H9 (cell line): ENCODE results near the gene KCNG1. TPM values are rescaled to one million over a fixed set of nuclear protein-coding genes. Genes with fewer than 3 reads are reported as not detected.

ENCODE experiments used
- DNase-seq: peaks from one replicate; pipeline ENCODE4 v3.0.0-alpha.2; 2017
- H2AFZ ChIP-seq: one replicate; pipeline ENCODE4 v1.6.1; 2013; ENCODE audit warnings: mild to moderate bottlenecking, low read length, control low read depth, moderate library complexity
- H2AK5ac ChIP-seq: 2 replicates; pipeline ENCODE4 v1.6.1; 2013; ENCODE audit warnings: low read length, control low read depth, mixed read lengths; ENCODE audit not compliant: insufficient read length
- H2BK120ac ChIP-seq: one replicate; pipeline ENCODE4 v1.6.1; 2013; ENCODE audit warnings: low read depth, mild to moderate bottlenecking, low read length, control low read depth, inconsistent platforms; ENCODE audit not compliant: poor library complexity, severe bottlenecking
- H2BK12ac ChIP-seq: 2 replicates; pipeline ENCODE4 v1.6.1; 2013; ENCODE audit warnings: low read length, control low read depth, mixed read lengths, low read depth; ENCODE audit not compliant: insufficient read length
- H2BK15ac ChIP-seq: 2 replicates; pipeline ENCODE4 v1.6.1; 2013; ENCODE audit warnings: low read depth, low read length, control low read depth
- H2BK20ac ChIP-seq: one replicate; pipeline ENCODE4 v1.6.1; 2013; ENCODE audit warnings: low read depth, mild to moderate bottlenecking, low read length, control low read depth, inconsistent platforms; ENCODE audit not compliant: poor library complexity, severe bottlenecking
- H2BK5ac ChIP-seq: 2 replicates; pipeline ENCODE4 v1.6.1; 2013; ENCODE audit warnings: low read length, control low read depth, mixed read lengths; ENCODE audit not compliant: insufficient read length
- H3K14ac ChIP-seq: 2 replicates; pipeline ENCODE4 v1.6.1; 2013; ENCODE audit warnings: low read length, control low read depth; ENCODE audit not compliant: insufficient read depth
- H3K18ac ChIP-seq: 2 replicates; pipeline ENCODE4 v1.6.1; 2013; ENCODE audit warnings: low read depth, mild to moderate bottlenecking, mixed read lengths, low read length, control low read depth; ENCODE audit not compliant: insufficient read length
- H3K23ac ChIP-seq: 2 replicates; pipeline ENCODE4 v1.6.1; 2013; ENCODE audit warnings: low read length, control low read depth, mixed read lengths, low read depth; ENCODE audit not compliant: insufficient read length
- H3K23me2 ChIP-seq: 2 replicates; pipeline ENCODE4 v1.6.1; 2013; ENCODE audit warnings: low read depth, mild to moderate bottlenecking, mixed read lengths, low read length, control low read depth; ENCODE audit not compliant: insufficient read length, poor library complexity, severe bottlenecking
- H3K27ac ChIP-seq: 2 replicates; pipeline ENCODE4 v1.5.1; 2013; ENCODE audit warnings: low read length, control low read depth, mixed read lengths, low read depth; ENCODE audit not compliant: insufficient read length
- H3K27me3 ChIP-seq: 2 replicates; pipeline ENCODE4 v1.6.1; 2013; ENCODE audit warnings: low read length, control low read depth, inconsistent platforms; ENCODE audit not compliant: insufficient read depth
- H3K4ac ChIP-seq: 2 replicates; pipeline ENCODE4 v1.6.1; 2013; ENCODE audit warnings: low read depth, mild to moderate bottlenecking, control low read depth, inconsistent platforms, low read length, moderate library complexity
- H3K4me1 ChIP-seq: 2 replicates; pipeline ENCODE4 v1.6.1; 2013; ENCODE audit warnings: low read length, control low read depth, inconsistent platforms; ENCODE audit not compliant: insufficient read depth
- H3K4me2 ChIP-seq: 2 replicates; pipeline ENCODE4 v1.6.1; 2013; ENCODE audit warnings: low read length, control low read depth, mixed read lengths; ENCODE audit not compliant: insufficient read length, insufficient read depth
- H3K56ac ChIP-seq: 2 replicates; pipeline ENCODE4 v1.6.1; 2013; ENCODE audit warnings: low read depth, mild to moderate bottlenecking, mixed read lengths, low read length, control low read depth; ENCODE audit not compliant: insufficient read length
- H3K79me1 ChIP-seq: 2 replicates; pipeline ENCODE4 v1.6.1; 2013; ENCODE audit warnings: low read depth, mild to moderate bottlenecking, moderate library complexity, low read length, control low read depth, inconsistent platforms; ENCODE audit not compliant: insufficient read depth, poor library complexity, severe bottlenecking
- H3K79me2 ChIP-seq: 2 replicates; pipeline ENCODE4 v1.6.1; 2013; ENCODE audit warnings: low read length, control low read depth, inconsistent platforms; ENCODE audit not compliant: insufficient read depth
- H3K9ac ChIP-seq: 2 replicates; pipeline ENCODE4 v1.6.1; 2013; ENCODE audit warnings: low read length, control low read depth, mixed read lengths; ENCODE audit not compliant: insufficient read length; ENCODE audit errors: extremely low read depth
- H3K9me3 ChIP-seq: one replicate; pipeline ENCODE4 v1.6.1; 2013; ENCODE audit warnings: low read depth, low read length, inconsistent platforms; ENCODE audit not compliant: control insufficient read depth
- H3T11ph ChIP-seq: one replicate; pipeline ENCODE4 v1.6.1; 2013; ENCODE audit warnings: mild to moderate bottlenecking, low read length, control low read depth, inconsistent platforms
- H4K20me1 ChIP-seq: one replicate; pipeline ENCODE4 v1.6.1; 2013; ENCODE audit not compliant: control insufficient read depth, insufficient read length, insufficient read depth
- H4K5ac ChIP-seq: 2 replicates; pipeline ENCODE4 v1.6.1; 2013; ENCODE audit warnings: low read depth, mild to moderate bottlenecking, mixed read lengths, low read length, control low read depth; ENCODE audit not compliant: insufficient read length
- H4K8ac ChIP-seq: replicated peaks from 2 replicates; pipeline ENCODE4 v1.6.1; 2013; ENCODE audit warnings: low read length, control low read depth, mixed read lengths, low read depth; ENCODE audit not compliant: insufficient read length
- H4K91ac ChIP-seq: 2 replicates; pipeline ENCODE4 v1.6.1; 2013; ENCODE audit warnings: low read depth, mild to moderate bottlenecking, moderate library complexity, mixed read lengths, low read length, control low read depth; ENCODE audit not compliant: insufficient read length
- H3K27ac Mint-ChIP-seq, 3 experiments: 2 replicates in 2 of 3; 3 replicates in 1 of 3; pipeline ENCODE4 v1.8.0; 2020 to 2021; ENCODE audit warnings: mixed read lengths in 3 of 3, mild to moderate bottlenecking in 1 of 3, moderate library complexity in 1 of 3
- H3K27me3 Mint-ChIP-seq: 2 replicates; pipeline ENCODE4 v1.8.0; 2021; ENCODE audit warnings: low read depth, mild to moderate bottlenecking, moderate library complexity, mixed read lengths
- H3K36me3 Mint-ChIP-seq, 3 experiments: 2 replicates in 2 of 3; 3 replicates in 1 of 3; pipeline ENCODE4 v1.8.0; 2020 to 2021; ENCODE audit warnings: low read depth in 3 of 3, mixed read lengths in 3 of 3; ENCODE audit not compliant: insufficient read depth in 1 of 3
- H3K4me1 Mint-ChIP-seq, 2 experiments: 2 replicates each; pipeline ENCODE4 v1.8.0; 2020; ENCODE audit warnings: mixed read lengths in 2 of 2
- H3K4me3 Mint-ChIP-seq, 2 experiments: 2 replicates in 1 of 2; 3 replicates in 1 of 2; pipeline ENCODE4 v1.8.0; 2020 to 2021; ENCODE audit warnings: mild to moderate bottlenecking in 2 of 2, mixed read lengths in 2 of 2, moderate library complexity in 1 of 2
- H3K9me3 Mint-ChIP-seq, 2 experiments: 2 replicates in 1 of 2; 3 replicates in 1 of 2; pipeline ENCODE4 v1.8.0; 2020; ENCODE audit warnings: mild to moderate bottlenecking in 2 of 2, mixed read lengths in 2 of 2, moderate library complexity in 1 of 2
- WGBS: extraction: QIAGEN DNeasy Blood & Tissue Kit; methylation state at CpG from one replicate; pipeline ENCODE4 v1.1.7; 2013; ENCODE audit warnings: missing lambda C conversion rate, low lambda C conversion rate, mixed read lengths; ENCODE audit not compliant: insufficient read length; ENCODE audit errors: extremely low coverage; 5-methylcytosine and 5-hydroxymethylcytosine counted together
- total RNA-seq: library from RNA; stranded (reverse); gene quantifications from 2 replicates; pipeline ENCODE4 v1.2.1, GENCODE V29; 2021
- TF ChIP-seq, protein P1 (sequence below): fragments of 200-600 bp; sonication (generic); conservative IDR thresholded peaks from 3 replicates; pipeline ENCODE4 v1.8.0; 2021; ENCODE audit warnings: antibody characterized with exemption, mild to moderate bottlenecking

Gene KCNG1
- total RNA-seq, 1 experiment from 2014 or later: 13.2 TPM

DNA sequence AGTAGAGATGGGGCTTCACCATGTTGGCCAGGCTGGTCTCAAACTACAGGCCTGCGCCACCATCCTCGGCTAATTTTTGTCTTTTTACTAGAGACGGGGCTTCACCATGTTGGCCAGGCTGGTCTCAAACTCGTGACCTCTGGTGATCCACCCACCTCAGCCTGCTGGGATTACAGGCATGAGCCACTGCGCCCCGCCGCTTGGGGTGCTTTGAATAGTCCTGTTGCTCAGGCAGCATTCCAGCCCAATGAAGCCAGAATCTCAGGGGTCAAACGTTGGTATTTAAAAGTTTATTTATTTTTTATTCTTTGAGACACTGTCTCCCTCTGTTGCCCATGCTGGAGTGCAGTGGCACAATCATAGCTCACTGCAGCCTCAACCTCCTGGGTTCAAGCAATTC is 53.0 kb downstream of the KCNG1 start:
- no peak overlapping the region for H3K18ac ChIP-seq
- no peak overlapping the region for H2BK120ac ChIP-seq
- no peak overlapping the region for H3K23ac ChIP-seq
- no peak overlapping the region for H3K4me3 Mint-ChIP-seq
- H3K79me2 ChIP-seq: no peaks in the 10 kb centered on the region
- no peaks in the 10 kb centered on the region for H3K9me3 ChIP-seq
- no peak for DNase-seq
- TF ChIP-seq, protein P1, sequence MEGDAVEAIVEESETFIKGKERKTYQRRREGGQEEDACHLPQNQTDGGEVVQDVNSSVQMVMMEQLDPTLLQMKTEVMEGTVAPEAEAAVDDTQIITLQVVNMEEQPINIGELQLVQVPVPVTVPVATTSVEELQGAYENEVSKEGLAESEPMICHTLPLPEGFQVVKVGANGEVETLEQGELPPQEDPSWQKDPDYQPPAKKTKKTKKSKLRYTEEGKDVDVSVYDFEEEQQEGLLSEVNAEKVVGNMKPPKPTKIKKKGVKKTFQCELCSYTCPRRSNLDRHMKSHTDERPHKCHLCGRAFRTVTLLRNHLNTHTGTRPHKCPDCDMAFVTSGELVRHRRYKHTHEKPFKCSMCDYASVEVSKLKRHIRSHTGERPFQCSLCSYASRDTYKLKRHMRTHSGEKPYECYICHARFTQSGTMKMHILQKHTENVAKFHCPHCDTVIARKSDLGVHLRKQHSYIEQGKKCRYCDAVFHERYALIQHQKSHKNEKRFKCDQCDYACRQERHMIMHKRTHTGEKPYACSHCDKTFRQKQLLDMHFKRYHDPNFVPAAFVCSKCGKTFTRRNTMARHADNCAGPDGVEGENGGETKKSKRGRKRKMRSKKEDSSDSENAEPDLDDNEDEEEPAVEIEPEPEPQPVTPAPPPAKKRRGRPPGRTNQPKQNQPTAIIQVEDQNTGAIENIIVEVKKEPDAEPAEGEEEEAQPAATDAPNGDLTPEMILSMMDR: no peak
- H4K91ac ChIP-seq: no peak overlapping the region
- H3K27ac Mint-ChIP-seq: no peak overlapping the region
- H3K79me1 ChIP-seq: no peaks in the 10 kb centered on the region
- H4K20me1 ChIP-seq: no peaks in the 10 kb centered on the region
- no CpG with 5 or more reads among the region's 8 CpGs for WGBS
- no peak overlapping the region for H2BK5ac ChIP-seq
- no peak overlapping the region for H3K9ac ChIP-seq
- no peak overlapping the region for H3K14ac ChIP-seq
- H2BK20ac ChIP-seq: no peak overlapping the region
- no peak overlapping the region for H2BK15ac ChIP-seq
- H3K36me3 Mint-ChIP-seq: no peaks in the 10 kb centered on the region
- H4K5ac ChIP-seq: no peak overlapping the region
- H3K27me3 Mint-ChIP-seq: peaks cover 10% of the 10 kb centered on the region
- H3K9me3 Mint-ChIP-seq: 0 out of 5 replicates have a peak, but pooled peaks cover 0 to 2% of the 10 kb centered on the region in 2 experiments
- no peak overlapping the region for H2BK12ac ChIP-seq
- H3K4ac ChIP-seq: no peak overlapping the region
- H3K27me3 ChIP-seq: no peaks in the 10 kb centered on the region
- H3K4me1 Mint-ChIP-seq: peaks cover 0 to 12% of the 10 kb centered on the region in 2 experiments; a peak in 1 of 4 replicates
- no peak overlapping the region for H3K56ac ChIP-seq
- H3K23me2 ChIP-seq: no peaks in the 10 kb centered on the region
- no peak overlapping the region for H2AK5ac ChIP-seq
- H4K8ac ChIP-seq: no peak overlapping the region
- no peaks in the 10 kb centered on the region for H3K4me1 ChIP-seq
- no peak overlapping the region for H2AFZ ChIP-seq
- H3T11ph ChIP-seq: no peak overlapping the region
- H3K4me2 ChIP-seq: no peak overlapping the region
- H3K27ac ChIP-seq: no peak overlapping the region
